Liver (tissue), 9 donors: ENCODE results near the gene MAN1A2. TPM values are rescaled to one million over a fixed set of nuclear protein-coding genes. Genes with fewer than 3 reads are reported as not detected.

Experiments used
- DNase-seq: peaks from one replicate; pipeline ENCODE4 v3.0.0-alpha.2; 2017; ENCODE audit warnings: low spot score
- H3K27ac ChIP-seq, 2 donors: one replicate each; pipeline ENCODE4 v1.7.0; 2013; ENCODE audit warnings: inconsistent platforms in 2 of 2, low read length in 2 of 2, control low read depth in 1 of 2, low read depth in 1 of 2, mild to moderate bottlenecking in 1 of 2
- H3K27me3 ChIP-seq, 4 donors: one replicate each; pipeline versions ENCODE4 v1.6.1 to v1.7.0; 2013; ENCODE audit warnings: low read length in 3 of 4, inconsistent platforms in 1 of 4, mild to moderate bottlenecking in 1 of 4, moderate library complexity in 1 of 4; ENCODE audit not compliant: control insufficient read depth in 4 of 4, insufficient read depth in 4 of 4
- H3K36me3 ChIP-seq, 4 donors: one replicate each; pipeline versions ENCODE4 v1.6.1 to v1.7.0; 2013; ENCODE audit warnings: low read length in 3 of 4, mild to moderate bottlenecking in 3 of 4, low read depth in 1 of 4, moderate library complexity in 1 of 4; ENCODE audit not compliant: control insufficient read depth in 4 of 4, insufficient read depth in 3 of 4
- H3K4me1 ChIP-seq, 4 donors: one replicate each; pipeline versions ENCODE4 v1.6.1 to v1.7.0; 2013; ENCODE audit warnings: low read length in 3 of 4, mild to moderate bottlenecking in 3 of 4, moderate library complexity in 1 of 4; ENCODE audit not compliant: control insufficient read depth in 4 of 4, insufficient read depth in 4 of 4
- H3K4me3 ChIP-seq, 3 donors: one replicate each; pipeline versions ENCODE4 v1.6.1 to v1.7.0; 2013; ENCODE audit warnings: low read length in 3 of 3, control low read depth in 1 of 3, low read depth in 1 of 3, mild to moderate bottlenecking in 1 of 3
- H3K9ac ChIP-seq, 2 donors: one replicate each; pipeline ENCODE4 v1.7.0; 2013; ENCODE audit warnings: low read length in 2 of 2, mild to moderate bottlenecking in 2 of 2, moderate library complexity in 2 of 2, control low read depth in 1 of 2, low read depth in 1 of 2
- H3K9me3 ChIP-seq, 4 donors: one replicate each; pipeline versions ENCODE4 v1.6.1 to v1.7.0; 2013; ENCODE audit warnings: low read length in 3 of 4; ENCODE audit not compliant: control insufficient read depth in 4 of 4
- CTCF ChIP-seq: fragments of 150-350 bp; IDR thresholded peaks from 2 replicates; pipeline ENCODE4 v1.5.1; 2017; ENCODE audit warnings: improper control_type of control experiment, low read depth, low read length; ENCODE audit not compliant: missing input control
- EGR1 ChIP-seq, 2 donors: IDR thresholded peaks; 2 replicates each; pipeline ENCODE4 v1.6.1; 2016 to 2018; ENCODE audit warnings: antibody characterized with exemption in 2 of 2, low read depth in 2 of 2
- FOXA1 ChIP-seq: IDR thresholded peaks from 2 replicates; pipeline ENCODE4 v1.6.1; 2016; ENCODE audit warnings: antibody characterized with exemption
- GABPA ChIP-seq, 2 donors: IDR thresholded peaks in 1 of 2; conservative IDR thresholded peaks in 1 of 2; 2 replicates each; pipeline ENCODE4 v1.6.1; 2016; ENCODE audit warnings: antibody characterized with exemption in 2 of 2, mild to moderate bottlenecking in 1 of 2, moderate library complexity in 1 of 2
- HNF4A ChIP-seq, 2 donors: conservative IDR thresholded peaks; 2 replicates each; pipeline ENCODE4 v1.6.1; 2016; ENCODE audit warnings: antibody characterized with exemption in 2 of 2, mild to moderate bottlenecking in 2 of 2
- HNF4G ChIP-seq: IDR thresholded peaks from 2 replicates; pipeline ENCODE4 v1.6.1; 2016; ENCODE audit warnings: antibody characterized with exemption
- MAX ChIP-seq: IDR thresholded peaks from 2 replicates; pipeline ENCODE4 v1.6.1; 2016; ENCODE audit warnings: antibody characterized with exemption
- NR2F2 ChIP-seq: IDR thresholded peaks from 2 replicates; pipeline ENCODE4 v1.6.1; 2016; ENCODE audit warnings: antibody characterized with exemption
- RAD21 ChIP-seq, 2 donors: IDR thresholded peaks; 2 replicates each; pipeline ENCODE4 v1.6.1; 2016; ENCODE audit warnings: antibody characterized with exemption in 2 of 2, mild to moderate bottlenecking in 2 of 2
- REST ChIP-seq: IDR thresholded peaks from 2 replicates; pipeline ENCODE4 v1.6.1; 2016; ENCODE audit warnings: antibody characterized with exemption, mild to moderate bottlenecking
- SP1 ChIP-seq: IDR thresholded peaks from 2 replicates; pipeline ENCODE4 v1.6.1; 2018; ENCODE audit warnings: antibody characterized with exemption, mild to moderate bottlenecking
- TAF1 ChIP-seq: conservative IDR thresholded peaks from 2 replicates; pipeline ENCODE4 v1.6.1; 2016; ENCODE audit warnings: antibody characterized with exemption, mild to moderate bottlenecking
- YY1 ChIP-seq: IDR thresholded peaks from 2 replicates; pipeline ENCODE4 v1.6.1; 2016; ENCODE audit warnings: antibody characterized with exemption, mild to moderate bottlenecking
- ZBTB33 ChIP-seq: IDR thresholded peaks from 2 replicates; pipeline ENCODE4 v1.6.1; 2016; ENCODE audit warnings: antibody characterized with exemption
- WGBS: extraction: QIAGEN DNeasy Blood & Tissue Kit; methylation state at CpG from one replicate; pipeline ENCODE4 v1.1.7; 2013; 5-methylcytosine and 5-hydroxymethylcytosine counted together
- polyA plus RNA-seq, 2 donors: library from polyadenylated mRNA; stranded (reverse) in 1 of 2; unstranded in 1 of 2; fragments of 200-250 nt in 1 of 2; fragments of >200 nt in 1 of 2; fragmentation: Nextera tagmentation in 1 of 2; extraction: Ambion mirVana in 1 of 2; gene quantifications; one replicate each; pipeline versions ENCODE4 v1.2.1 to v1.2.3, GENCODE V29; 2013 to 2015
- total RNA-seq, 2 donors: library from RNA; depleted of rRNA; stranded (reverse); fragments of >200 nt; gene quantifications; one replicate each; pipeline ENCODE4 v1.2.3, GENCODE V29; 2014
- donor health status: healthy.
- donor health status: healthy.
- donor health status: healthy.
- donor health status: healthy.
- donor health status: healthy.

The MAN1A2 gene
- total and polyA plus RNA-seq, 4 donors = 10.9 to 58.7 (median 25.1) TPM

- Histone ChIP-seq H3K9me3 (no peaks in the 10 kb centered on the region), H3K4me3 (no peak overlapping the region), H3K9ac (no peak overlapping the region), H3K27ac (no peak overlapping the region), H3K27me3 (no peaks in the 10 kb centered on the region), H3K4me1 (no peaks in the 10 kb centered on the region), H3K36me3 (peaks cover 2 to 18% (median 6%) of the 10 kb centered on the region in 4 donors)
- TF ChIP-seq NR2F2 (no peak), SP1 (no peak), TAF1 (no peak), REST (no peak), EGR1 (IDR thresholded peaks at IDR 0.05; ENCODE audit: low read depth in 2 of 2) (no peak), RAD21 (IDR thresholded peaks at IDR 0.05) (no peak), FOXA1 (no peak), GABPA (IDR thresholded peaks at IDR 0.05 in 1 of 2, conservative IDR thresholded peaks at IDR 0.05 in 1 of 2) (no peak), HNF4A (conservative IDR thresholded peaks at IDR 0.05) (no peak)
- DNase-seq = no peak
Observed at GRCh38 chr1:117466761-117467160, 99.5 kb downstream of the MAN1A2 start.

GRCh38 chr1:117467336-117467735 lies 100.1 kb downstream of the MAN1A2 start:
- Histone ChIP-seq H3K27me3 (no peaks in the 10 kb centered on the region), H3K9ac (no peak overlapping the region), H3K9me3 (no peaks in the 10 kb centered on the region), H3K4me3 (no peak overlapping the region), H3K36me3 (peaks cover 2 to 18% (median 6%) of the 10 kb centered on the region in 4 donors), H3K27ac (no peak overlapping the region), H3K4me1 (no peaks in the 10 kb centered on the region)
- TF ChIP-seq CTCF (no peak), YY1 (no peak), HNF4G (no peak), MAX (no peak), RAD21 (IDR thresholded peaks at IDR 0.05) (no peak), TAF1 (no peak), ZBTB33 (no peak), NR2F2 (no peak), EGR1 (IDR thresholded peaks at IDR 0.05; ENCODE audit: low read depth in 2 of 2) (no peak), SP1 (no peak), FOXA1 (no peak)
- no peak for DNase-seq
- 52% methylated on average over 1 of the region's 1 CpG for WGBS
